DND-41 (cell line): Measurements from ENCODE around the gene OR51F1.

Source experiments
- CTCF ChIP-seq: IDR thresholded peaks from 2 replicates; pipeline ENCODE4 v1.5.1; 2012; ENCODE audit warnings: borderline replicate concordance, low read length, moderate library complexity, mild to moderate bottlenecking; ENCODE audit not compliant: poor library complexity, severe bottlenecking; ENCODE audit errors: extremely low read depth
- EZH2 ChIP-seq: IDR thresholded peaks from 3 replicates; pipeline ENCODE4 v1.6.1; 2012; ENCODE audit warnings: borderline replicate concordance, low read depth, mild to moderate bottlenecking, moderate library complexity, low read length, inconsistent platforms; ENCODE audit not compliant: severe bottlenecking

- TF ChIP-seq CTCF (no peak), EZH2 (no peak)
Observed at GRCh38 chr11:4769838-4770237, at the start of gene OR51F1.
